T-helper 1 cell treated with Interleukin-12 subunit alpha and Interleukin-12 subunit beta and Interleukin-4 antibody, amounts not matched to agents 30 ng/mL and 1 ng/mL, for 36 hours (primary cell): ENCODE measurements around the gene BBX. TPM values are rescaled to one million over a fixed set of nuclear protein-coding genes. Genes with fewer than 3 reads are reported as not detected.

Experiments used
- total RNA-seq: library from RNA; stranded (reverse); gene quantifications from 2 replicates; pipeline ENCODE4 v1.2.3, GENCODE V29; 2022

Gene BBX
- total RNA-seq, 1 donor from 2014 or later: 42.0 TPM

Other genes starting within 250 kb of the BBX start
- gene CCDC54, start 145.5 kb upstream of the BBX start, total RNA-seq: not detected in 2 replicates